ENCODE results near the gene RPS6KB1. TPM values are rescaled to one million over a fixed set of nuclear protein-coding genes. Genes with fewer than 3 reads are reported as not detected.
"Not testable (repeated sequence)": the region's sequence is repeated elsewhere in the genome, so short reads cannot be mapped to it uniquely, and the experiment has no call there.

Gene RPS6KB1
- total RNA-seq, 5 donors from 2014 or later (not counting 1 experiment from before 2014, with no cell fraction given), result 57.7 to 90.4 (median 61.7) TPM

DNA sequence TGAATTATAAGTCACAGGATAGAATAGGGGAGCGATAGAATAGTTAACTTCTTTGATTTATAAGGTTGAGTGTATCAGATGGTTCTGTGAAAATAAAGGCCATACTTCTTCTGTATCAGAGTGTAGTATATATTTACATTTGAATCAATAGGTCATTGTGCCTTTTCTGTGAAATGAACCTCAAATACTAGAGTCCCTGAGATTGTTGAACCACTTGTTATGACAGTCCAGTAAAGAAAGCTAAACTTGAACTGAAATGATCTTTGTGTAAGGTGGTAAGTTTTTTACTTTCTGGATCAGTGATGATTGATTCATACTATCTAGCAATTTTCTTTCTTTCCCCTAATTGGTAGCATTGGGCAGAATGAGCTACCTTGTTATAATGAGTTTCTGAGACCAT lies 40.4 kb downstream of the RPS6KB1 start:
- H3K9me3 ChIP-seq; H3K27me3 ChIP-seq (replicated peaks in 1 of 2; ENCODE audit: control insufficient read depth in 2 of 2, extremely low read depth in 1 of 2, insufficient read depth in 2 of 2, low read length in 1 of 2); H3K9me3 Mint-ChIP-seq; H3K27ac Mint-ChIP-seq; H3K27me3 Mint-ChIP-seq; H3K4me3 ChIP-seq (ENCODE audit: control insufficient read depth in 1 of 2, extremely low read depth in 1 of 2, low read length in 1 of 2); CTCF ChIA-PET; POLR2A ChIA-PET; H3K4me1 Mint-ChIP-seq; ATAC-seq (replicated peaks in 1 of 4); DNase-seq; H3K4me1 ChIP-seq (ENCODE audit: control insufficient read depth in 1 of 2, extremely low read depth in 1 of 2, insufficient read depth in 2 of 2, low read length in 2 of 2); H3K4me3 Mint-ChIP-seq; H3K27ac ChIP-seq (ENCODE audit: low read length): not testable (repeated sequence)
- WGBS (ENCODE audit: insufficient coverage), result no CpG with 5 or more reads among the region's 1 CpG
- peaks cover 71% of the 10 kb centered on the region for H3K36me3 Mint-ChIP-seq
- H3K36me3 ChIP-seq (ENCODE audit: control insufficient read depth in 2 of 2, extremely low read depth in 1 of 2, insufficient read depth in 1 of 2, low read length in 1 of 2), result peaks cover 0 to 68% of the 10 kb centered on the region in 2 donors

DNA sequence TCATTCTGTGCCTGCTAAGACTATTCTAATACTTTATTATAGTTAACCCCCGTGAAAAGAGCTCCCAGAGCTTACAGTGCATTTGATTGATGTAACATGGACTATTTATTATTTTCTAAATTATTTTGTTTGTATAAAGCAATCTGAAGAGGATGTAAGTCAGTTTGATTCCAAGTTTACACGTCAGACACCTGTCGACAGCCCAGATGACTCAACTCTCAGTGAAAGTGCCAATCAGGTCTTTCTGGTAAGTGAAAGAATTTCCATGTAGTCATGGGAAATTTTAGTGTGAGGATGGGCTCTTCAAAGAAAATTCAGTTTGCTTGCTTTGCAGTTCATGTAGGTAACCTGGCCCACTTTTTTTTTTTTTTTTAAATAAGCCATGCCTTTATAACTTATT lies 47.8 kb downstream of the RPS6KB1 start:
- H3K4me3 ChIP-seq (ENCODE audit: control insufficient read depth in 1 of 2, extremely low read depth in 1 of 2, low read length in 1 of 2); H3K4me1 Mint-ChIP-seq; DNase-seq; H3K27me3 Mint-ChIP-seq; H3K4me1 ChIP-seq (ENCODE audit: control insufficient read depth in 1 of 2, extremely low read depth in 1 of 2, insufficient read depth in 2 of 2, low read length in 2 of 2); ATAC-seq (replicated peaks in 1 of 4); CTCF ChIA-PET; H3K27me3 ChIP-seq (replicated peaks in 1 of 2; ENCODE audit: control insufficient read depth in 2 of 2, extremely low read depth in 1 of 2, insufficient read depth in 2 of 2, low read length in 1 of 2); H3K4me3 Mint-ChIP-seq; H3K9me3 Mint-ChIP-seq; H3K9me3 ChIP-seq; H3K27ac ChIP-seq (ENCODE audit: low read length): not testable (repeated sequence)
- Mint-ChIP-seq H3K36me3 (peaks cover 46% of the 10 kb centered on the region), H3K27ac (peak overlapping the region in 1 of 2 donors; percentile 4)
- H3K36me3 ChIP-seq (ENCODE audit: control insufficient read depth in 2 of 2, extremely low read depth in 1 of 2, insufficient read depth in 1 of 2, low read length in 1 of 2), result peaks cover 4 to 57% of the 10 kb centered on the region in 2 donors
- WGBS (ENCODE audit: insufficient coverage), result no CpG with 5 or more reads among the region's 3 CpGs
- POLR2A ChIA-PET, result interaction anchor here (0.6 to 0.7 kb wide), 3 partner anchors 23 to 131 kb away, joined by 3 to 6 read pairs (median 3); no protein-coding TSS in a partner anchor

- peaks cover 48% of the 10 kb centered on the region for H3K36me3 Mint-ChIP-seq
- H3K4me1 Mint-ChIP-seq, result peaks cover 0 to 3% (median 2%) of the 10 kb centered on the region in 3 donors
- no peak for ATAC-seq (replicated peaks in 1 of 4)
Measured at GRCh38 chr17:59941131-59941530, 48.2 kb downstream of the RPS6KB1 start.

GRCh38 chr17:59946433-59946832 lies 53.5 kb downstream of the RPS6KB1 start:
- H3K4me3 Mint-ChIP-seq; H3K9me3 ChIP-seq; H3K9me3 Mint-ChIP-seq; H3K27ac ChIP-seq (ENCODE audit: low read length); CTCF ChIA-PET; POLR2A ChIA-PET; DNase-seq; ATAC-seq (replicated peaks in 1 of 4); H3K27me3 Mint-ChIP-seq; H3K27me3 ChIP-seq (replicated peaks in 1 of 2; ENCODE audit: control insufficient read depth in 2 of 2, extremely low read depth in 1 of 2, insufficient read depth in 2 of 2, low read length in 1 of 2); H3K4me1 ChIP-seq (ENCODE audit: control insufficient read depth in 1 of 2, extremely low read depth in 1 of 2, insufficient read depth in 2 of 2, low read length in 2 of 2); H3K4me1 Mint-ChIP-seq; H3K4me3 ChIP-seq (ENCODE audit: control insufficient read depth in 1 of 2, extremely low read depth in 1 of 2, low read length in 1 of 2): not testable (repeated sequence)
- H3K36me3 Mint-ChIP-seq, result peaks cover 30% of the 10 kb centered on the region
- peaks cover 2 to 35% of the 10 kb centered on the region in 2 donors for H3K36me3 ChIP-seq (ENCODE audit: control insufficient read depth in 2 of 2, extremely low read depth in 1 of 2, insufficient read depth in 1 of 2, low read length in 1 of 2)
- peak overlapping the region in 1 of 2 donors; percentile 1 for H3K27ac Mint-ChIP-seq
- no CpG with 5 or more reads among the region's 7 CpGs for whole genome bisulfite sequencing (ENCODE audit: insufficient coverage)

More at GRCh38 chr17:59941131-59941530, 48.2 kb downstream of the RPS6KB1 start:
- Histone ChIP-seq H3K36me3 (ENCODE audit: control insufficient read depth in 2 of 2, extremely low read depth in 1 of 2, insufficient read depth in 1 of 2, low read length in 1 of 2) (peaks cover 4 to 57% of the 10 kb centered on the region in 2 donors), H3K9me3 (no peaks in the 10 kb centered on the region), H3K27ac (ENCODE audit: low read length) (no peak overlapping the region), H3K4me3 (ENCODE audit: control insufficient read depth in 1 of 2, extremely low read depth in 1 of 2, low read length in 1 of 2) (no peak overlapping the region), H3K4me1 (ENCODE audit: control insufficient read depth in 1 of 2, extremely low read depth in 1 of 2, insufficient read depth in 2 of 2, low read length in 2 of 2) (no peaks in the 10 kb centered on the region), H3K27me3 (replicated peaks in 1 of 2; ENCODE audit: control insufficient read depth in 2 of 2, extremely low read depth in 1 of 2, insufficient read depth in 2 of 2, low read length in 1 of 2) (no peaks in the 10 kb centered on the region)
- WGBS (ENCODE audit: insufficient coverage), result no CpG with 5 or more reads among the region's 1 CpG
- no peaks in the 10 kb centered on the region for H3K9me3 Mint-ChIP-seq
- CTCF ChIA-PET, result interaction anchor here in 1 of 2 donors (0.7 kb wide), 1 partner anchor 921 kb away, joined by 4 read pairs; no protein-coding TSS in a partner anchor
- POLR2A ChIA-PET, result interaction anchor here (0.6 to 0.7 kb wide), 3 partner anchors 22 to 130 kb away, joined by 3 to 6 read pairs (median 3); no protein-coding TSS in a partner anchor
- DNase-seq, result no peak
- no peaks in the 10 kb centered on the region for H3K27me3 Mint-ChIP-seq
- no peak overlapping the region for H3K27ac Mint-ChIP-seq
- no peak overlapping the region for H3K4me3 Mint-ChIP-seq

- H3K9me3 Mint-ChIP-seq; ATAC-seq (replicated peaks in 1 of 4); H3K27me3 ChIP-seq (replicated peaks in 1 of 2; ENCODE audit: control insufficient read depth in 2 of 2, extremely low read depth in 1 of 2, insufficient read depth in 2 of 2, low read length in 1 of 2); H3K4me1 Mint-ChIP-seq; CTCF ChIA-PET; H3K4me1 ChIP-seq (ENCODE audit: control insufficient read depth in 1 of 2, extremely low read depth in 1 of 2, insufficient read depth in 2 of 2, low read length in 2 of 2); H3K4me3 Mint-ChIP-seq; POLR2A ChIA-PET; DNase-seq; H3K27ac ChIP-seq (ENCODE audit: low read length); H3K9me3 ChIP-seq; H3K4me3 ChIP-seq (ENCODE audit: control insufficient read depth in 1 of 2, extremely low read depth in 1 of 2, low read length in 1 of 2); H3K27me3 Mint-ChIP-seq: not testable (repeated sequence)
- H3K36me3 ChIP-seq (ENCODE audit: control insufficient read depth in 2 of 2, extremely low read depth in 1 of 2, insufficient read depth in 1 of 2, low read length in 1 of 2), result peaks cover 2 to 37% of the 10 kb centered on the region in 2 donors
- peak overlapping the region; percentile 16 to 50 for H3K27ac Mint-ChIP-seq
- WGBS (ENCODE audit: insufficient coverage), result no CpG with 5 or more reads among the region's 4 CpGs
- peaks cover 27% of the 10 kb centered on the region for H3K36me3 Mint-ChIP-seq
Measured at GRCh38 chr17:59947310-59947709, 54.4 kb downstream of the RPS6KB1 start.

DNA sequence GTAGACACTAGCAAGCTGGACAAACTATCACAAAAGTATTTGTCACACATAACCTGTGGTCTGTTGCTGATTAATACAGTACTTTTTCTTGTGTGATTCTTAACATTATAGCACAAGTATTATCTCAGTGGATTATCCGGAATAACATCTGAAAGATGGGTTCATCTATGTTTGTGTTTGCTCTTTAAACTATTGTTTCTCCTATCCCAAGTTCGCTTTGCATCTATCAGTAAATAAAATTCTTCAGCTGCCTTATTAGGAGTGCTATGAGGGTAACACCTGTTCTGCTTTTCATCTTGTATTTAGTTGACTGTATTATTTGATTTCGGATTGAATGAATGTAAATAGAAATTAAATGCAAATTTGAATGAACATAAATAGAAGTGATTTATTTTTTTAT lies 57.1 kb downstream of the RPS6KB1 start:
- no peak for ATAC-seq (replicated peaks in 1 of 4)
- no peaks in the 10 kb centered on the region for H3K27me3 Mint-ChIP-seq
- Histone ChIP-seq H3K4me1 (ENCODE audit: control insufficient read depth in 1 of 2, extremely low read depth in 1 of 2, insufficient read depth in 2 of 2, low read length in 2 of 2) (no peaks in the 10 kb centered on the region), H3K9me3 (no peaks in the 10 kb centered on the region), H3K27ac (ENCODE audit: low read length) (no peak overlapping the region), H3K36me3 (ENCODE audit: control insufficient read depth in 2 of 2, extremely low read depth in 1 of 2, insufficient read depth in 1 of 2, low read length in 1 of 2) (peaks cover 2 to 24% of the 10 kb centered on the region in 2 donors), H3K4me3 (ENCODE audit: control insufficient read depth in 1 of 2, extremely low read depth in 1 of 2, low read length in 1 of 2) (no peak overlapping the region), H3K27me3 (replicated peaks in 1 of 2; ENCODE audit: control insufficient read depth in 2 of 2, extremely low read depth in 1 of 2, insufficient read depth in 2 of 2, low read length in 1 of 2) (no peaks in the 10 kb centered on the region)
- POLR2A ChIA-PET, result interaction anchor here in 1 of 2 donors (0.6 kb wide), 1 partner anchor 62 kb away, joined by 4 read pairs; no protein-coding TSS in a partner anchor
- H3K4me1 Mint-ChIP-seq, result peaks cover 0 to 9% (median 6%) of the 10 kb centered on the region in 3 donors
- DNase-seq, result no peak
- CTCF ChIA-PET, result no interaction called here
- H3K4me3 Mint-ChIP-seq, result no peak overlapping the region
- WGBS (ENCODE audit: insufficient coverage), result no CpG with 5 or more reads among the region's 3 CpGs
- H3K27ac Mint-ChIP-seq, result no peak overlapping the region
- peaks cover 24% of the 10 kb centered on the region for H3K36me3 Mint-ChIP-seq
- no peaks in the 10 kb centered on the region for H3K9me3 Mint-ChIP-seq

- ChIA-PET CTCF (no interaction called here), POLR2A (no interaction called here)
- H3K27ac Mint-ChIP-seq, result peak overlapping the region in 1 of 2 donors; percentile 6
- no peaks in the 10 kb centered on the region for H3K9me3 Mint-ChIP-seq
- H3K4me1 ChIP-seq (ENCODE audit: control insufficient read depth in 1 of 2, extremely low read depth in 1 of 2, insufficient read depth in 2 of 2, low read length in 2 of 2), result no peaks in the 10 kb centered on the region
- H3K4me3 Mint-ChIP-seq, result no peak overlapping the region
- H3K36me3 Mint-ChIP-seq, result peaks cover 30% of the 10 kb centered on the region
- H3K36me3 ChIP-seq (ENCODE audit: control insufficient read depth in 2 of 2, extremely low read depth in 1 of 2, insufficient read depth in 1 of 2, low read length in 1 of 2), result peaks cover 0 to 28% of the 10 kb centered on the region in 2 donors
- H3K27ac ChIP-seq (ENCODE audit: low read length), result no peak overlapping the region
- H3K9me3 ChIP-seq, result no peaks in the 10 kb centered on the region
- peaks cover 10 to 16% (median 13%) of the 10 kb centered on the region in 3 donors for H3K4me1 Mint-ChIP-seq
- no peaks in the 10 kb centered on the region for H3K27me3 Mint-ChIP-seq
- no peak for DNase-seq
- H3K4me3 ChIP-seq (ENCODE audit: control insufficient read depth in 1 of 2, extremely low read depth in 1 of 2, low read length in 1 of 2), result no peak overlapping the region
- WGBS (ENCODE audit: insufficient coverage), result no CpG with 5 or more reads among the region's 3 CpGs
- no peak for ATAC-seq (replicated peaks in 1 of 4)
- H3K27me3 ChIP-seq (replicated peaks in 1 of 2; ENCODE audit: control insufficient read depth in 2 of 2, extremely low read depth in 1 of 2, insufficient read depth in 2 of 2, low read length in 1 of 2), result no peaks in the 10 kb centered on the region
Measured at GRCh38 chr17:59954856-59955255, 61.9 kb downstream of the RPS6KB1 start.
